ENCODE measurements around the gene TPSAB1.
"Not testable (repeated sequence)": the region's sequence is repeated elsewhere in the genome, so short reads cannot be mapped to it uniquely, and the experiment has no call there.

- not testable (repeated sequence) for TF ChIP-seq POLR2A (IDR thresholded peaks at IDR 0.05)
- TF ChIP-seq, protein P1, sequence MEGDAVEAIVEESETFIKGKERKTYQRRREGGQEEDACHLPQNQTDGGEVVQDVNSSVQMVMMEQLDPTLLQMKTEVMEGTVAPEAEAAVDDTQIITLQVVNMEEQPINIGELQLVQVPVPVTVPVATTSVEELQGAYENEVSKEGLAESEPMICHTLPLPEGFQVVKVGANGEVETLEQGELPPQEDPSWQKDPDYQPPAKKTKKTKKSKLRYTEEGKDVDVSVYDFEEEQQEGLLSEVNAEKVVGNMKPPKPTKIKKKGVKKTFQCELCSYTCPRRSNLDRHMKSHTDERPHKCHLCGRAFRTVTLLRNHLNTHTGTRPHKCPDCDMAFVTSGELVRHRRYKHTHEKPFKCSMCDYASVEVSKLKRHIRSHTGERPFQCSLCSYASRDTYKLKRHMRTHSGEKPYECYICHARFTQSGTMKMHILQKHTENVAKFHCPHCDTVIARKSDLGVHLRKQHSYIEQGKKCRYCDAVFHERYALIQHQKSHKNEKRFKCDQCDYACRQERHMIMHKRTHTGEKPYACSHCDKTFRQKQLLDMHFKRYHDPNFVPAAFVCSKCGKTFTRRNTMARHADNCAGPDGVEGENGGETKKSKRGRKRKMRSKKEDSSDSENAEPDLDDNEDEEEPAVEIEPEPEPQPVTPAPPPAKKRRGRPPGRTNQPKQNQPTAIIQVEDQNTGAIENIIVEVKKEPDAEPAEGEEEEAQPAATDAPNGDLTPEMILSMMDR (IDR thresholded peaks at IDR 0.05), result not testable (repeated sequence)
Measured at GRCh38 chr16:1238909-1239308, 1.6 kb upstream of the TPSAB1 start.

All from prostate gland (tissue), 2 donors.